SU-DHL-6 (cell line): ENCODE measurements around the gene SHROOM2.
"Not testable (repeated sequence)": the region's sequence is repeated elsewhere in the genome, so short reads cannot be mapped to it uniquely, and the experiment has no call there.

Source experiments
- CTCF ChIP-seq: fragments of 200-600 bp; sonication (generic); IDR thresholded peaks from one replicate; pipeline ENCODE4 v1.5.1; 2017; ENCODE audit warnings: antibody characterized with exemption, mild to moderate bottlenecking, low read length, moderate library complexity; ENCODE audit not compliant: insufficient read depth, poor library complexity, severe bottlenecking
- EZH2phosphoT487 ChIP-seq: fragments of 200-600 bp; sonication (generic), shearing (Covaris generic); conservative IDR thresholded peaks from 2 replicates; pipeline ENCODE4 v1.6.1; 2018; ENCODE audit warnings: mild to moderate bottlenecking, antibody characterized with exemption, low read length, moderate library complexity, mixed read lengths

DNA sequence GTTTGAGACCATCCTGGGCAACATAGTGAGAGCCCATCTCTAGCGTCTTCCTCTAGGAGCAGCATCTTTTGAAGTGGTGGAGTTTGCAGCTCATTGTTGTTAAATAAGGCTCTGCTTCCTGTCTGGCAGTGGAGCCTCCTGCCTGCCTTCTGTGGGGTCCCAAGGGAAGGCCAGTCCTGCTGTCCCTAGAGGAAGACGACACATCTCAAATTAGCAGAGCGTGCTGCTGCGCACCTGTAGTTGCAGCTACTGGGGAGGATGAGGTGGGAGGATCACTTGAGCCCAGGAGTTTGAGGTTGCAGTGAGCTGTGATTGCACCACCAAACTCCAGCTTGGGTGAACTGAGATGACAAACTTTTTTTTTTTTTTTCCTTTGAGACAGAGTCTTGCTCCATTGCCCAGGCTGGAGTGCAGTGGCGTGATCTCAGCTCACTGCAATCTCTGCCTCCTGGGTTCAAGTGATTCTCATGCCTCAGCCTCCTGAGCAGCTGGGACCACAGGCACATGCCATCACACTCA is 17.8 kb upstream of the SHROOM2 start:
- TF ChIP-seq CTCF, EZH2phosphoT487: not testable (repeated sequence)
